DOHH2 (cell line): ENCODE data around the gene CLMN.

ENCODE experiments used
- H3F3A ChIP-seq: fragments of 200-600 bp; sonication (generic), shearing (Covaris generic); 2 replicates; pipeline ENCODE4 v1.6.0; 2016; ENCODE audit warnings: antibody characterized with exemption, mild to moderate bottlenecking; ENCODE audit not compliant: control insufficient read depth, insufficient read depth
- H3K27ac ChIP-seq: fragments of 200-600 bp; sonication (generic); 2 replicates; pipeline ENCODE4 v1.5.1; 2014; ENCODE audit warnings: low read depth, mild to moderate bottlenecking, low read length, moderate library complexity
- H3K27me3 ChIP-seq: fragments of 200-600 bp; sonication (generic); 2 replicates; pipeline ENCODE4 v1.6.1; 2014; ENCODE audit warnings: mild to moderate bottlenecking, low read length, mixed read lengths; ENCODE audit not compliant: control insufficient read depth
- H3K36me3 ChIP-seq: fragments of 200-600 bp; sonication (generic); 2 replicates; pipeline ENCODE4 v1.6.1; 2014; ENCODE audit warnings: mild to moderate bottlenecking, low read length, moderate library complexity, mixed read lengths; ENCODE audit not compliant: control insufficient read depth
- H3K4me1 ChIP-seq: fragments of 200-600 bp; sonication (generic); 2 replicates; pipeline ENCODE4 v1.6.1; 2014; ENCODE audit warnings: mild to moderate bottlenecking, low read length, mixed read lengths; ENCODE audit not compliant: control insufficient read depth
- H3K4me2 ChIP-seq: fragments of 200-600 bp; sonication (generic); 2 replicates; pipeline ENCODE4 v1.6.0; 2014; ENCODE audit warnings: mild to moderate bottlenecking, low read length, moderate library complexity
- H3K4me3 ChIP-seq: fragments of 200-600 bp; sonication (generic); 2 replicates; pipeline ENCODE4 v1.5.1; 2014; ENCODE audit warnings: mild to moderate bottlenecking, low read length, mixed read lengths
- H3K79me2 ChIP-seq: fragments of 200-600 bp; sonication (generic); 2 replicates; pipeline ENCODE4 v1.6.1; 2014; ENCODE audit warnings: mild to moderate bottlenecking, low read length, mixed read lengths; ENCODE audit not compliant: control insufficient read depth
- H3K9me2 ChIP-seq: fragments of 200-600 bp; sonication (generic); replicated peaks from 2 replicates; pipeline ENCODE4 v1.6.1; 2014; ENCODE audit warnings: mild to moderate bottlenecking, low read length, mixed read lengths; ENCODE audit not compliant: control insufficient read depth
- H3K9me3 ChIP-seq: fragments of 200-600 bp; sonication (generic); 2 replicates; pipeline ENCODE4 v1.6.1; 2014; ENCODE audit warnings: antibody characterized with exemption, low read length, mixed read lengths; ENCODE audit not compliant: control insufficient read depth, insufficient read depth
- H4K20me1 ChIP-seq: fragments of 200-600 bp; sonication (generic); 2 replicates; pipeline ENCODE4 v1.6.0; 2014; ENCODE audit warnings: low read depth, mild to moderate bottlenecking, antibody characterized with exemption, low read length, moderate library complexity; ENCODE audit not compliant: control insufficient read depth, insufficient read depth
- EZH2phosphoT487 ChIP-seq: fragments of 200-600 bp; sonication (generic); IDR thresholded peaks from 2 replicates; pipeline ENCODE4 v1.6.1; 2017; ENCODE audit warnings: borderline replicate concordance, mild to moderate bottlenecking, antibody characterized with exemption, low read length, moderate library complexity, mixed read lengths
- TF ChIP-seq, protein P1 (sequence below): fragments of 200-600 bp; sonication (generic); IDR thresholded peaks from one replicate; pipeline ENCODE4 v1.5.1; 2014; ENCODE audit warnings: antibody characterized with exemption, mild to moderate bottlenecking, low read depth, low read length; ENCODE audit not compliant: poor library complexity, severe bottlenecking

The CLMN gene

DNA sequence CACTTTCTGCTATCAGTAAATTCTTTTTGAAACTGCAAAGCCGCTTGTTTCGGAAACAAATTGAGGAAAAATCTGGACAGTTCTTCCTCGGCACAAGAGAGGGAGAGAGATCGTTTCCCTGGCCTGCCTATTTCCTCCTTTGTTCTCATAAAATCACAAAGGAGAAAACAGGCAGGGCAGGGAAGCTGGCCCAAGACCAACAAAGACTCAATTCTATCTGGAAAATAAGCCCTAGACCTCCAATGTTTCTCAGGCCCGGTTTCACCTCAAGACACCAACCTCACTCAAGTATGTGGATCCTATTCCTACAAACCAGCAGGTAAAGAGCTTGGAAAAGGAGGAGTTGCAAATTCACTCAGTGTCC, 181.9 kb downstream of the CLMN start:
- no peaks in the 10 kb centered on the region for H3K27me3 ChIP-seq
- H3F3A ChIP-seq: peaks cover 8% of the 10 kb centered on the region
- H3K79me2 ChIP-seq: peaks cover 85% of the 10 kb centered on the region
- H3K4me2 ChIP-seq: no peak overlapping the region
- peaks cover 41% of the 10 kb centered on the region for H3K36me3 ChIP-seq
- H3K4me1 ChIP-seq: peaks cover 45% of the 10 kb centered on the region
- no peaks in the 10 kb centered on the region for H3K9me3 ChIP-seq
- peaks cover 4% of the 10 kb centered on the region for H4K20me1 ChIP-seq
- TF ChIP-seq EZH2phosphoT487: no peak
- H3K9me2 ChIP-seq: no peaks in the 10 kb centered on the region
- H3K27ac ChIP-seq: no peak overlapping the region
- no peak overlapping the region for H3K4me3 ChIP-seq

DNA sequence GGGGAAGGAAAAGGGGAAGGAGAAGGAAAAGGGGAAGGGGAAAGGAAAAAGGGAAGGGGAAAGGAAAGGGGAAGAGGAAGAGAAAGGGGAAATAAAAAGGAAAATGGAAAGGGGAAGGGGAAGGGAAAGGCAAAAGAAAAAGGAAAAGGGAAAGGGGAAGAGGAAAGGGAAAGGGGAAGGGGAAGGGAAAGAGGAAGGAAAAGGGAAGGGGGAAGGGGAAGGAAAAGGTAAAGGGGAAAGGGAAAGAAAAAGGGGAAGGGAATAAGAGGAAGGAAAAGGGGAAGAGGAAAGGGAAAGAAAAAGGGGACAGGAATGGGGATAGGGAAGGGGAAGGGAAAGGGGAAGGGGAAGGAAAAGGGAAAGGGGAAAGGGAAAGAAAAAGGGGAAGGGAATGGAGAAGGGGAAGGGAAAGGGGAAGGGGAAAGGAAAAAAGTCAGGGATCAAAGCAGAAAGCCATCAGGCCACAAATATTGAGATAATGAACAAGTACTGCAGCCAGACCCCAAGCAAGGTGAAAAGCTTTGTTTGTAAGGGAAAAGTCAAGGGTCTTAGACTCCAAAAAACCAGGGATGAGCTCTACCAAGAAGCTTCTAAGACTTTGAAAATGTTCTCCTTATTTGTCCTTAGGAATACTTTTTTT, 182.4 kb downstream of the CLMN start:
- H3K27ac ChIP-seq: no peak overlapping the region
- H4K20me1 ChIP-seq: no peaks in the 10 kb centered on the region; the same call in none of the 2 replicates
- no peaks in the 10 kb centered on the region for H3K9me3 ChIP-seq
- H3K79me2 ChIP-seq: peaks cover 80% of the 10 kb centered on the region
- H3K9me2 ChIP-seq: no peaks in the 10 kb centered on the region
- no peaks in the 10 kb centered on the region for H3K27me3 ChIP-seq
- H3K36me3 ChIP-seq: peaks cover 46% of the 10 kb centered on the region
- peaks cover 8% of the 10 kb centered on the region for H3F3A ChIP-seq
- TF ChIP-seq, protein P1, sequence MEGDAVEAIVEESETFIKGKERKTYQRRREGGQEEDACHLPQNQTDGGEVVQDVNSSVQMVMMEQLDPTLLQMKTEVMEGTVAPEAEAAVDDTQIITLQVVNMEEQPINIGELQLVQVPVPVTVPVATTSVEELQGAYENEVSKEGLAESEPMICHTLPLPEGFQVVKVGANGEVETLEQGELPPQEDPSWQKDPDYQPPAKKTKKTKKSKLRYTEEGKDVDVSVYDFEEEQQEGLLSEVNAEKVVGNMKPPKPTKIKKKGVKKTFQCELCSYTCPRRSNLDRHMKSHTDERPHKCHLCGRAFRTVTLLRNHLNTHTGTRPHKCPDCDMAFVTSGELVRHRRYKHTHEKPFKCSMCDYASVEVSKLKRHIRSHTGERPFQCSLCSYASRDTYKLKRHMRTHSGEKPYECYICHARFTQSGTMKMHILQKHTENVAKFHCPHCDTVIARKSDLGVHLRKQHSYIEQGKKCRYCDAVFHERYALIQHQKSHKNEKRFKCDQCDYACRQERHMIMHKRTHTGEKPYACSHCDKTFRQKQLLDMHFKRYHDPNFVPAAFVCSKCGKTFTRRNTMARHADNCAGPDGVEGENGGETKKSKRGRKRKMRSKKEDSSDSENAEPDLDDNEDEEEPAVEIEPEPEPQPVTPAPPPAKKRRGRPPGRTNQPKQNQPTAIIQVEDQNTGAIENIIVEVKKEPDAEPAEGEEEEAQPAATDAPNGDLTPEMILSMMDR: no peak
- no peak for TF ChIP-seq EZH2phosphoT487
- H3K4me2 ChIP-seq: no peak overlapping the region
- peaks cover 40% of the 10 kb centered on the region for H3K4me1 ChIP-seq
- H3K4me3 ChIP-seq: no peak overlapping the region

DNA sequence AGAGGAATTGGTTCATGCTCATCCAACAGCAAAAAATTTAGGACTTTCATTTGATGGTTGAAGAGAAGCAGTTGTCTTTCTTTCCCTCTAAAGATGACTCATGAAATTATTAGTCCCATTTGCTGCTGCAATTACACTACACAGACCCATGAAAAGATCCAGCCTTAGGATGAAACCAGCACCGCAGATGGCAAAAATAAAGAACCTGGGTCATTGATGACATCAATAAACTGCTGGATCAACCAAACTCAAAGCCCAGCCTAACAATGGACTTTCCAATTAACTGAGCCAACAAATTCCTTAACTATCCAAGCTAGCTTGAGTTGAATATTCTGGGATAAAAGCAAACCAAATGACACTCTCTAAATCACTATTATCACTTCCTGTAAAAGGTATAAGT, 183.1 kb downstream of the CLMN start:
- H3F3A ChIP-seq: peaks cover 8% of the 10 kb centered on the region
- H3K9me2 ChIP-seq: no peaks in the 10 kb centered on the region
- peaks cover 73% of the 10 kb centered on the region for H3K79me2 ChIP-seq
- no peaks in the 10 kb centered on the region for H3K9me3 ChIP-seq
- no peak overlapping the region for H3K27ac ChIP-seq
- peaks cover 51% of the 10 kb centered on the region for H3K36me3 ChIP-seq
- no peak overlapping the region for H3K4me2 ChIP-seq
- TF ChIP-seq EZH2phosphoT487: no peak
- TF ChIP-seq, protein P1: no peak
- no peak overlapping the region for H3K4me3 ChIP-seq
- H3K4me1 ChIP-seq: peaks cover 33% of the 10 kb centered on the region
- no peaks in the 10 kb centered on the region for H3K27me3 ChIP-seq
- no peaks in the 10 kb centered on the region; the same call in none of the 2 replicates for H4K20me1 ChIP-seq

DNA sequence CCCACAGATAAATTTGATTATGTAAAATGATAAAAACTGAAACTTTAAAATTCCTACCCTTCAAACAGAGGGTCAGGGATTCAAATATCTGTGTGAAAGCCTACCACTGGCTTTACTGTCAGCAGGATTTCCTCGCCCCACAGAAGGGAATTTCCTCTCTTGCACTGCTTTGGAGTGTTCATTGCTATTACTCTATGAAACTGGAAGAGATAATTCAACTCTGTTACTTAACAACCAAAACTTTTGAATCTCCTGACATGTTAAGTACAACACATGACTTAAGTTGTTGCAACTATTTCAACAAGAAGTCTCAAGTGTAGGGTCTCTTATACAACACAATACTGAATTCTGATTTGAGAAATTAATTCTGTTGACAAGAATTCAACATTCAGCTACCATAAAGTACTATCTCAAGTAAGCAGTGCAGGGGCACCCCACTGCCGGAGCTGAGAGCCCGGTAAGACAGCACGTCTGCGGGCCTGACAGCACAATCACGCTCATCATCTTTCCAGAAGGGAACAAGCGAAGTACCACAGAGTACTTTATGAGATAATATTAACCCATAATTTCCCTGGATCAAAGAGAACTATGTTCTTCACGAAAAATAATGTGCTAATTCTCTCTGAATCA, 185.3 kb downstream of the CLMN start:
- Histone ChIP-seq H4K20me1 (no peaks in the 10 kb centered on the region; the same call in none of the 2 replicates), H3K79me2 (peaks cover 51% of the 10 kb centered on the region), H3K4me2 (no peak overlapping the region), H3K27ac (no peak overlapping the region), H3K36me3 (peaks cover 57% of the 10 kb centered on the region), H3K4me1 (peaks cover 11% of the 10 kb centered on the region), H3K9me2 (no peaks in the 10 kb centered on the region), H3K9me3 (no peaks in the 10 kb centered on the region), H3F3A (no peaks in the 10 kb centered on the region; the same call in 1 of the 2 replicates), H3K27me3 (no peaks in the 10 kb centered on the region), H3K4me3 (no peak overlapping the region)
- TF ChIP-seq EZH2phosphoT487: no peak
- TF ChIP-seq, protein P1: no peak
